OCI-M2 (cell line): ENCODE results near the gene AARS2.

ENCODE experiments used
- DNase-seq: peaks from one replicate; lab custom pipeline; 2025; ENCODE audit not compliant: unreplicated experiment; lab: John Stamatoyannopoulos, UW

The AARS2 gene

DNA sequence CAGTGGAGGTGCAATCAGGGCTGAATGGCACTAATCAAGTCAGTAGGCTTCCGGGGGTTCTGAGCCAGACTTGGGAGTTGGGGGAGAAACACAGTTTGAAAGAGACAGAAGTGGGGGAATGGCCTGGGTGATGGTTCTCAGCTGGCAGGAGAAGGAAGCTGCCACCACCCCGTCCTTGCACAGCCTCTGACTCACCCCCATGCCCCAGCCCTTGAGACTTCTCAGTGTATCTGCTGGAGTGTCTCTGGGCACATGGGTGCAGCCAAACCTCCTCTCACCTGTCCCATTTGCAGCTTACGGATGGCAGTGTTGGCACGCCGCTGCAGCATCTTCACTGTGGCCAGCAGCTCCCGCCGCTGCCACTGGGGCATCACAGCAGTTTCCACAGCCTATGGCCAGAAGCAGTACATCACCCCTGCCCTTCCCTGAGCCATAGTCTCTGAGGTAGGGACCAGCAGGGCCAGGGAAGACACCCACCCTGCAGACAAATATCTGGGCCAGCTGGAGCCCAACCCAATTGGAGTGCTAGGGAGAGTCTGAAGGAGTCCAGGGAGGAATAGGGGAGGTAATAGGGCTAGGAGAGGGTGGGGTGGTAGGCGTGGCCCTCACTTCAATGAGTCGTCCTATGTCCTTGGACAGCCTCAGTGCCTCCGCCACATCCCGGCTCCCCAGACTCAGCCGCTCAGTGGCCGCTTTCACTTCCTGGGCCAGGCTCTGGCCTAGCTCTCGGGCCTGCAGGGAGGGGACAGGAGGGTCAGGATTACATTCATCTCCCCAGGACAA lies 11.2 kb downstream of the AARS2 start:
- no peak for DNase-seq

DNA sequence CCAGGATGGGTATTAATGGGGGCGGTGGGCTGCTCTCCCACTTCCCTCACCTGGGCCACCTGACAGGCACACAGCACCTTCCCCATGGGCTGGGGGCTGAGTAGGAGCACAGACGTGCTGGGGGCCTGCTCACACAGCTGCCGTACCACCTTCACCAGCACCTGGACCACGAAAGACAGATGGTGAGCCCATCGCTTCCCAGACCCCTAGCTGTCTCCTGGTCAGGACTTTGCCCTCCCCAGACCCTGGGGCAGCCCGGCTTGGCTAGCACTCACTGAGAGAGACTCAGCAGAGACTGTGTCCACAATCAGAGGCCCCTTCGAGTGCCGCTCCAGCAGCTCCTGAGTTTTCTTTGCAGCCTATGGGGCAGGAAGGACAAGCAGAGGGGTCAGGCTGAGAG lies 12.0 kb downstream of the AARS2 start:
- no peak for DNase-seq

DNA sequence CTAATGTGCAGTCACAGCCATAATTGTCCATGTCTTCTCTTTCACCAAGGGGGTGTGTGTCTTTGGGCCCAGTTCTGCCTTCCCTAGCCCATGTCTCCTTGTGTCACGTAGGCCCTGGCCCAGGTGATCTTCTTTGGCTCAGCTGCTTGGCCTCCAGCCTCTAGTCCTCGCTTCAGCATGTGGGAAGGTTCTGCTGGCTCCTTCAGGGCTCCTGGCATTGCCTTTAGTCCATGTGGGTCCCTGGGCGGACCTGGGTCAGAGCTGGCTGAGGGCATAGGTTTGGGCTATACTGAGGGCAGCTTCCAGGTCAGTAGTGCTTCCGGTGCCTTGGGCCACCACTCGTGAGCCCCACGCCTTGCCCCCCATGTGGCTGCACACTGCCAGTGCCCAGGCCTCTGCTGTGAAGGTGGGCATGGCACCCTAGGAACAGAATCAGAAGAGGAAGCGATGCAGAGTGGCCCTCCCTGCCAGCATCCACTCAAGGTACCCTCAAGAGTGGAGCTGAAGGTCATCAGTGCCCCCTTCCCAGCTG lies 12.8 kb downstream of the AARS2 start:
- no peak for DNase-seq

- no peak for DNase-seq
Observed at GRCh38 chr6:44298864-44299263, 14.3 kb downstream of the AARS2 start.

DNA sequence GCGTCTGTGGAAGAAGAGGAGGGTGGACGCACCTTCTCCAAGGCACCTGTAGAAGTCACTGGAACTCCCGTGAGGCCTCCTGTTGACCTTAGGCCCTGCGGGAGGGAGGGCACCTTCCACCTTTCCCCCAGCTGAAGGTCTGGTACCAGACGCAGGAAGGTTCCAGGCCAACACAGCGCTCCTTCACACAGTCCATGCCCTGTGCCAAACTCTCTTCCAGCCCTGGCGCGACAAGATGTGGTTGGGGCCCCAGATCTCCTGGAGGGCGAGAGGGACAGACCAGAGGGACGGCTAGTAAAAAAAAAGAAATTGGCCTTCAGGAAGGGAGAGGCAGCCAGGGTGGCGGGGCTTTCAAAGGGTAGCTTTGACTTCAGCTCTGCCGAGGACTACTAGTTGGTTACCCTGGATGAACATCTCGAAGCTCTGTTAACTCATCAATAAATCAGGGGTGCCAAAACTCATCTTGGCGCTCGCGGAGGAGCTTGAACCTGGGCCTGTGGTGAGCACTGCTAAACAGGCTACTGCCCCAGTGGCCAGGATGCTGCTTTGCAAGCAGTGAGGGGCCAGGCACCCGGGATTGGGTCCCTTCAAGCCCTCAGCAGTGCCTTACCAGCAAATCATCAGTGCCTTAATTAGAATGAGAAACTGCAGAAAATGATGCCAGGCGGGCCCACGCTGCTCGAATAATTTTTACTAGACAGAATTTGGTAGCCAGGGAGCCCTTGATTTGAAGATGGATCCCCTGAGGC lies 14.9 kb downstream of the AARS2 start:
- no peak for DNase-seq

DNA sequence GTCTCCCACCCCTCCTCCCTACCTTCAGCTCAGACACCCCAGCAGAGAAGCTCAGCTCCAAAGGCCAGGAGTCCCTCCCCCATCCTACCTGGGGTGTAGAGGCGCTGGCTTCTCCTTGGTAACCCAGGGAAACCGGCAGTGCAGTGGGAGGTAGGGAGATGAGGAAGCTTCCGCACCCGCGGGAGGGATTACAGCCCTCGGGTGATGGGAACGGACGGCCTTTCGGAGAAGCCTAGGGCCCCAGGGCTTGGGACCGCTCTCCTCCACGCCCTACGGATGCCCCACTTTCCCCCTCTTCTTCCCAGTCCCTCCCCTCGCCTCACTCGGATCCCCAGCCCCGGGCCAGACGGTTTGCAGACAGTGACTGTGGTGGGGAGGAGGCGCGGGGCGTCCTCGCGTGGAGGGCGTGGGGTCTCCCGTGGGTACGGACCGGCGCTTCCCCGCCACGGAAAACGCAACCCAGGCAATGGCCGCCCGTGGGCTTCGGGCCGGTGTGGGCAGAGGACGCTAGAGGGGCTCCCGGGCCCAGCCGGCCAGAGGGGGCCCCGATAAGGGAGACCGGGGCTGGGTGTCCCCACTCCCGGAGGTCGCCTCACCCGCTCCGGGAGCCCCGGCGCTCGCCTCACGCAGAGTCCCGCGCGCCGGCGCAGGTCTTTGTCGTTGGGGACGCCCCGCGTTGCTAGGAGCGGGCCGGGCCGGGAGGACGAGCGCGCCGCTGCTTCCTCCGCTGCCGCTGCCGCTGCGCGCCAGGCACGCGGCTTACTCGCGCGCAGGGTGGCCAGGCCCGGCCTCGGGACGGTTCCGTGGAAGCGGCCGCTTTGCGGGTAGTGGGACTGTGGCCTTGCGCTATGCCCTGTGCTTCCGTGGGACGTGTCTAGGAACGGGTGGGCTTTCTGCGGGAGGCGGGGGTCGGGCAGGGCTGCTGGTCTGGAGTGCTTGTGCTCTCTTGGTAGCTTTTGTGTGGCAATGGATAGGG lies 15.8 kb downstream of the AARS2 start:
- DNase-seq, result no peak

DNA sequence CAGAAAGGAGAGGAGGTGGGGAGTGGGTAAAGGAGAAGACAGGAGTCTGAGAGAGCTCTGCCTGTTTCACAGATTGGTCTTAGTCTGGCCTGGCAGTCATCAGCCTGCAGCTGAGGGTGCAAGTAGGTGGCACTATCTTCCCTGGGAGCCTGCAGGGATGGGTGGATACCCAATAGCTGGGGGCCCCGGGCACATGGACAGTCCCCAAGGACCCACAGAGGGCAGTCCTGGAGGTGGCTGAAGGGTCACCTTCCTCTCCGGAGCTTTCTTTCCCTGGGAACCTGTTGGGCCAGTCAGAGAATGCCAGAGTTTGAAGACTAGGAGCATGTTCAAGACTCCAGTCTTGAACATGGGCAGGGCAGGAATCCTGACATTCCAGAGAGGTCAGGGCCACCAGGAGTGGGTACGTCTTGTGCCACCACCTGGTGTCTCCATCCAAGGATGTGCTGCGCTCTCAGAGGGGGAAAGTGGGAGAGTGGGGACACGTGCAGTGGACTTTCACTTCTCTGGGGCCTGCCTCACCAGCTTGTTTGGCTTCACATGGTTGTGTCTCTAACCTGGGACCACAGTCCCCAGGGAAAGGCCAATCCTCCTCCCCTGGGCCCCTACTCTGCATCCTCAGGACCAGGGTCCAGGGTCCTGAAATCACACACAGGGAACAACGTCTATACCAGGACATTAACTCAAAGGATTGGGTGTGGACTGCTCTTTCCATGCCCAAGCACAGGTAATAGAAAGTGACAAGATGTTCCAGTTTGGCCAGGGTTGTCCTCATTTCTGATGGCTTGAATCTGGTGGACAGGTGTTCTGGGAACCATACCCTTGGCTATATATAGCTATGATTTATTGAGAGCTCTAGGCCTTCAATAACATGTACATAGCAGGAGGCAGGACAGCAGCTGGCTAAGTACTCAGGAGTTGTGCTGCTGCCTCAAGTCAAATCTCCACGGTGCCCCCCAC lies 18.0 kb downstream of the AARS2 start:
- no peak for DNase-seq

DNA sequence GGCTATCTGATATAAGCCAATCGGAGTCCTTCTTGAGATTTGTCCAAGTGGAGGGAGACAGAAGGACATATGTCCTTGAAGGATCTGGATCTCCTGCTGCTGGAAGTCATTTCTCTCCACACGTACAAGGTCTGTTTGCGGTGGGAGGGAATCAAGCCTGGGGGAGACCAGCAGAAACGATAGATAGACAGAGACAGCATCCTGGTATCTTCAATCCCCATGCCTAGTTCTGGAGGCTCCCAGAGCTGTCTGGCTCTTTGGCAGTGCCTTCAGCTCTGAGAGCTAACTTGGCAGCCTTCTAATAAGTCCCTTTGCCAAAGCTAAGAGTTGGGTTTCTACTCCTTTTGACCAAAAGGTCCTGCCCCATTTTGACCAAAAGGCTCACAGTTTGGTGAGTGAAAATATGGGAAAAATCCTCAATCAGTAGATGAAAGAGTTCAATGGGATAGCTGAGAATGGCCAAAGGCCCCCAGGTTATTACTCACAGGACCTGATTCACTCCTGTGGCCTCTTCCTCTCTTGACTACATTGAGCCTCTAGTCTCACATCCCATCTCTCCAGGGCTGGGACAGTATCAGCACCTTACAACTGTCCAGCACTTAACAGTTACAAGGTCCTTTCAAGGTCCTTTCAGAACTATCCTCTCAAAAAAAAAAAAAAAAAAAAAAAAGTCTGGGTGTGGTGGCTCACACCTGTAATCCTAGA lies 20.3 kb downstream of the AARS2 start:
- no peak for DNase-seq

- no peak for DNase-seq
Observed at GRCh38 chr6:44291841-44292240, 21.3 kb downstream of the AARS2 start.

DNA sequence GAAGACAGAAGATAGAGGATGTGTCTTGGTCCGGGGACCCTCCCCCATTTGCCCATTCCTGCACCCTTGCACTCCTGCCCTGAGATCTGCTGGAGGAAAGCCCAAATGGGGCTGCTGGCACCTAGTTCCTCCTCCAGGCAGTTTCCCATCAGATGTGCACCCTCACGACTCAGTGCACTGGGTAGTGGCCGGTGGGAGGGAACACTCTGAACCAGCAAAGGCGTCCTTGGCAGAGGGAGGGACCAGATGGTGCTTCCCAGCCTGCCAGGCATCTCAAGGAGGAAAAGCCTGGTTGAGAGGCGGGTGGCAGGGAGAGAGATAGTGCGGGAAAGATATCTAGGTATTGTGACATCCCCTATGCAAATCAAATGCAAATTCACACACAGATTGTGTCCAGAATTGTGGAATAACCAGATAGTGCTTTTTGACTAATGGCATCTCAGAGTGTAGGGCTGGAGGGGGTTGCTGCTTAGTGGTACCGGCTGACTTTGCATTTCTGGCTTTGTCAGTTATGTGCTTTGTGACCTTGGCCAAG lies 23.4 kb downstream of the AARS2 start:
- no peak for DNase-seq

GRCh38 chr6:44286747-44287146 lies 26.4 kb downstream of the AARS2 start:
- no peak for DNase-seq

GRCh38 chr6:44286285-44286565 lies 26.9 kb downstream of the AARS2 start:
- no peak for DNase-seq

- no peak for DNase-seq
Observed at GRCh38 chr6:44285552-44286284, 27.4 kb downstream of the AARS2 start.

- no peak for DNase-seq
Observed at GRCh38 chr6:44284867-44285266, 28.3 kb downstream of the AARS2 start.

DNA sequence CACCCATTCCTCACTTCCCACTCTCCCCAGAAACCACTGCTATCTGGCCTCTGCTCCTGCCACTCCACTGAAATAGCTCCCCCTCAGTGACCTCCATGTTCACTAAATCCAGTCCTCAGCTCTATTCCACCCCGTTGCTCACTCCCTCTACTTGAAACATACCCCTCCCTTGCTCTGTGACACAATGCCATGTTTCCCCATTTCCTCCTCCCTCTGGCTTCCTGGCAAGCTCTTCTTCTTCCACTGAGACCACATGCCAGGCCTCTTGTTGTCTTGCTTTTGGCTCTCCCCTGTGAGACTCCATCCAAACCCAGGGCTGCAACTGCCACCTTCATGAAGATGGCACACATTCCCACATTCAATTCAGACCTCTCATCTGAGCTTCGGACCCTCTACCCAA lies 29.0 kb downstream of the AARS2 start:
- no peak for DNase-seq

- no peak for DNase-seq
Observed at GRCh38 chr6:44278774-44279697, 34.1 kb downstream of the AARS2 start.

DNA sequence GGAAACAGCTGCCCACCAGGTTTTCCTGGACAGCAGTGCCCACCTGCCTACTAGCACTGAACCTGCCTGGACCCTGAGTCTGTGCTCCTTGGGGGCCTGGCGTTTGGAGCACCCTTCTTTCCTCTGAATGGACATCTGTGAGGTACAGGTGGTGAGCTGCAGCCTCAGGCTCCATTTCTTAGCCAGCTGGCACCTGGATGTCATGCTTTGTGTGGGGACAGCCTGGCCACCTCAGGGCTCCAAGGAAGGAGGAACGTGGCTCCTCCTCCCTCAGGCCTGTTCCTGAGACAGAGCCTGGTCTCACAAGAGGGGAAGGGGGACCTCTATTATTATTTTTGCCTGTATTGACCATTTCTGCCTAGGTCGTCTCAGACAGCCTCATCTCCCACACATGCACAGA lies 34.8 kb downstream of the AARS2 start:
- DNase-seq, result no peak

GRCh38 chr6:44277763-44278162 lies 35.4 kb downstream of the AARS2 start:
- no peak for DNase-seq
